Naive thymus-derived CD8-positive, alpha-beta T cell (primary cell): ENCODE data around the gene SYPL2. TPM values are rescaled to one million over a fixed set of nuclear protein-coding genes. Genes with fewer than 3 reads are reported as not detected.

ENCODE experiments used
- ATAC-seq, 2 donors: fragments of 150-1000 bp; cut with Tn5 transposase in 1 of 2; sonication (Bioruptor Pico), chemical (Tn5 transposase) in 1 of 2; 1 replicate in 1 of 2; 2 replicates in 1 of 2; pipeline ENCODE4 v1.10.0; 2021; ENCODE audit warnings: mild to moderate bottlenecking in 2 of 2, moderate library complexity in 2 of 2
- POLR2A ChIA-PET: fragments of 350-600 bp; sonication (Branson Sonifier 250); formaldehyde crosslinking; loops from one replicate; lab custom pipeline; 2021; ENCODE audit warnings: antibody characterized with exemption; lab: Charles Lee
- DNase-seq, 10 donors: peaks; one replicate each; pipeline versions ENCODE4 v3.0.0 to v3.0.0-alpha.2; 2020 to 2022
- H3K27ac Mint-ChIP-seq, 10 donors: one replicate each; pipeline ENCODE4 v1.8.0; 2020 to 2022; ENCODE audit warnings: mild to moderate bottlenecking in 10 of 10, mixed read lengths in 10 of 10, moderate library complexity in 4 of 10, inconsistent platforms in 1 of 10
- H3K27me3 Mint-ChIP-seq, 5 donors: one replicate each; pipeline ENCODE4 v1.8.0; 2021 to 2022; ENCODE audit warnings: mixed read lengths in 5 of 5
- H3K36me3 Mint-ChIP-seq, 3 donors: one replicate each; pipeline ENCODE4 v1.8.0; 2020 to 2022; ENCODE audit warnings: mixed read lengths in 3 of 3, mild to moderate bottlenecking in 2 of 3, inconsistent platforms in 1 of 3
- H3K4me1 Mint-ChIP-seq, 4 donors: one replicate each; pipeline ENCODE4 v1.8.0; 2021 to 2022; ENCODE audit warnings: mixed read lengths in 4 of 4
- H3K4me3 Mint-ChIP-seq, 10 donors: one replicate each; pipeline ENCODE4 v1.8.0; 2020 to 2022; ENCODE audit warnings: mild to moderate bottlenecking in 10 of 10, mixed read lengths in 10 of 10, moderate library complexity in 6 of 10, inconsistent platforms in 1 of 10
- H3K9me3 Mint-ChIP-seq, 9 donors: one replicate each; pipeline ENCODE4 v1.8.0; 2020 to 2022; ENCODE audit warnings: mixed read lengths in 9 of 9, mild to moderate bottlenecking in 3 of 9, inconsistent platforms in 1 of 9, moderate library complexity in 1 of 9
- polyA plus RNA-seq, 3 donors: library from polyadenylated mRNA; unstranded; fragments of 300-500 nt; fragmentation: Illumina TruSeq; gene quantifications; one replicate each; pipeline ENCODE4 v1.2.3, GENCODE V29; 2021
- total RNA-seq, 8 experiments: library from RNA in 2 of 8; stranded (reverse) in 2 of 8; gene quantifications; one replicate each; pipeline ENCODE4 v1.2.3 and lab custom pipeline; 2021 to 2026

SYPL2 gene
- total and polyA plus RNA-seq, 5 experiments from 2014 or later, result 0.22 TPM; not detected in 4

- peak overlapping the region; percentile 14 to 97 (median 86) for H3K27ac Mint-ChIP-seq
- DNase-seq (peak in 1 of 10 donors; percentile 52), ATAC-seq (no peak)
- H3K36me3 Mint-ChIP-seq, result peaks cover 0 to 35% (median 3%) of the 10 kb centered on the region in 3 donors
- no peaks in the 10 kb centered on the region for H3K9me3 Mint-ChIP-seq
- peak overlapping the region; percentile 92 to 99 (median 96) for H3K4me3 Mint-ChIP-seq
- POLR2A ChIA-PET, result interaction anchor here (1.6 to 22.6 kb wide), 3 partner anchors 8 to 38 kb away, joined by 5 to 462 read pairs (median 337); partner anchors contain the start of genes AMIGO1 and GPR61
- H3K4me1 Mint-ChIP-seq, result peaks cover 33 to 73% (median 72%) of the 10 kb centered on the region in 4 donors
- no peaks in the 10 kb centered on the region for H3K27me3 Mint-ChIP-seq
These were observed 29.4 kb downstream of the SYPL2 start for GRCh38 chr1:109495738-109496137.

- DNase-seq (no peak), ATAC-seq (no peak)
- peak overlapping the region; percentile 77 to 99 (median 92) for H3K27ac Mint-ChIP-seq
- no peaks in the 10 kb centered on the region for H3K9me3 Mint-ChIP-seq
- H3K4me1 Mint-ChIP-seq, result peaks cover 38 to 90% (median 88%) of the 10 kb centered on the region in 4 donors
- H3K36me3 Mint-ChIP-seq, result peaks cover 0 to 36% (median 4%) of the 10 kb centered on the region in 3 donors
- H3K27me3 Mint-ChIP-seq, result no peaks in the 10 kb centered on the region
- POLR2A ChIA-PET, result interaction anchor here (0.5 to 22.6 kb wide), 6 partner anchors 1 to 398 kb away, joined by 3 to 462 read pairs (median 172); partner anchors contain the start of genes AMIGO1, ATXN7L2, CYB561D1 and GPR61
- peak overlapping the region; percentile 45 to 96 (median 75) for H3K4me3 Mint-ChIP-seq
These were observed 31.3 kb downstream of the SYPL2 start for GRCh38 chr1:109497449-109498160.

GRCh38 chr1:109498161-109498801 is 31.9 kb downstream of the SYPL2 start:
- H3K36me3 Mint-ChIP-seq, result peaks cover 0 to 36% (median 7%) of the 10 kb centered on the region in 3 donors

GRCh38 chr1:109499081-109499480 is 32.7 kb downstream of the SYPL2 start:
- Mint-ChIP-seq H3K4me3 (peak overlapping the region; percentile 45 to 96 (median 84)), H3K4me1 (peaks cover 45 to 94% (median 91%) of the 10 kb centered on the region in 4 donors), H3K9me3 (no peaks in the 10 kb centered on the region), H3K27me3 (no peaks in the 10 kb centered on the region), H3K36me3 (peaks cover 0 to 36% (median 7%) of the 10 kb centered on the region in 3 donors), H3K27ac (peak overlapping the region; percentile 92 to 99 (median 98))
- ATAC-seq (no peak), DNase-seq (no peak)
- POLR2A ChIA-PET, result interaction anchor here (0.6 to 22.6 kb wide), 9 partner anchors 3 to 254 kb away, joined by 3 to 462 read pairs (median 4); partner anchors contain the start of genes AMIGO1, ATXN7L2, CYB561D1 and GNAI3

More at GRCh38 chr1:109498161-109498801, 31.9 kb downstream of the SYPL2 start:
- POLR2A ChIA-PET, result interaction anchor here (0.5 to 22.6 kb wide), 9 partner anchors 2 to 398 kb away, joined by 3 to 462 read pairs (median 4); partner anchors contain the start of genes AMIGO1, ATXN7L2, CYB561D1 and GNAI3
- H3K4me1 Mint-ChIP-seq, result peaks cover 43 to 94% (median 92%) of the 10 kb centered on the region in 4 donors
- no peak for ATAC-seq
- H3K27ac Mint-ChIP-seq, result peak overlapping the region; percentile 77 to 99 (median 92)
- no peaks in the 10 kb centered on the region for H3K9me3 Mint-ChIP-seq
- DNase-seq, result peak in 6 of 10 donors; percentile 26 to 50 (median 45)
- H3K27me3 Mint-ChIP-seq, result no peaks in the 10 kb centered on the region
- H3K4me3 Mint-ChIP-seq, result peak overlapping the region; percentile 57 to 96 (median 75)

- H3K4me1 Mint-ChIP-seq, result peaks cover 45 to 93% (median 91%) of the 10 kb centered on the region in 4 donors
- peak in 9 of 10 donors; percentile 52 to 82 (median 63) for DNase-seq
- no peaks in the 10 kb centered on the region for H3K27me3 Mint-ChIP-seq
- peaks cover 0 to 36% (median 7%) of the 10 kb centered on the region in 3 donors for H3K36me3 Mint-ChIP-seq
- H3K9me3 Mint-ChIP-seq, result no peaks in the 10 kb centered on the region
- POLR2A ChIA-PET, result interaction anchor here (0.9 to 22.6 kb wide), 7 partner anchors 4 to 74 kb away, joined by 3 to 462 read pairs (median 16); partner anchors contain the start of genes AMIGO1, ATXN7L2, CYB561D1 and GPR61
- peak overlapping the region; percentile 45 to 96 (median 85) for H3K4me3 Mint-ChIP-seq
- no peak for ATAC-seq
- peak overlapping the region; percentile 92 to 99 (median 98) for H3K27ac Mint-ChIP-seq
These were observed 33.6 kb downstream of the SYPL2 start for GRCh38 chr1:109499661-109500536.

- H3K4me3 Mint-ChIP-seq, result peak overlapping the region in 9 of 10 donors; percentile 83 to 96 (median 89)
- peaks cover 44 to 93% (median 91%) of the 10 kb centered on the region in 4 donors for H3K4me1 Mint-ChIP-seq
- H3K36me3 Mint-ChIP-seq, result peaks cover 0 to 33% (median 9%) of the 10 kb centered on the region in 3 donors
- H3K9me3 Mint-ChIP-seq, result peaks cover 0 to 7% (median 0%) of the 10 kb centered on the region in 9 donors
- H3K27ac Mint-ChIP-seq, result peak overlapping the region; percentile 92 to 99 (median 98)
- DNase-seq (no peak), ATAC-seq (no peak)
- no peaks in the 10 kb centered on the region for H3K27me3 Mint-ChIP-seq
- POLR2A ChIA-PET, result interaction anchor here (2.7 to 22.6 kb wide), 4 partner anchors 5 to 75 kb away, joined by 9 to 462 read pairs (median 337); partner anchors contain the start of genes AMIGO1, CYB561D1, GPR61 and PSMA5
These were observed 34.6 kb downstream of the SYPL2 start for GRCh38 chr1:109500941-109501381.

GRCh38 chr1:109501644-109502363 is 35.5 kb downstream of the SYPL2 start:
- Mint-ChIP-seq H3K36me3 (peaks cover 0 to 30% (median 17%) of the 10 kb centered on the region in 3 donors), H3K27me3 (no peaks in the 10 kb centered on the region), H3K4me3 (peak overlapping the region; percentile 83 to 96 (median 89)), H3K4me1 (peaks cover 38 to 93% (median 91%) of the 10 kb centered on the region in 4 donors), H3K9me3 (peaks cover 0 to 11% (median 0%) of the 10 kb centered on the region in 9 donors), H3K27ac (peak overlapping the region; percentile 93 to 99 (median 98))
- peak; percentile 4 to 19 for ATAC-seq
- POLR2A ChIA-PET, result interaction anchor here (0.6 to 22.6 kb wide), 10 partner anchors 5 to 837 kb away, joined by 3 to 462 read pairs (median 8); partner anchors contain the start of genes AMIGO1, ATXN7L2, CYB561D1 and GNAI3
- DNase-seq, result peak in 1 of 10 donors; percentile 23

GRCh38 chr1:109502364-109502851 is 36.1 kb downstream of the SYPL2 start:
- ATAC-seq (peak; percentile 82 to 90), DNase-seq (peak; percentile 35 to 89 (median 78))
- peaks cover 40 to 94% (median 92%) of the 10 kb centered on the region in 4 donors for H3K4me1 Mint-ChIP-seq
- peak overlapping the region; percentile 83 to 96 (median 89) for H3K4me3 Mint-ChIP-seq
- H3K27ac Mint-ChIP-seq, result peak overlapping the region; percentile 93 to 99 (median 98)
- H3K27me3 Mint-ChIP-seq, result no peaks in the 10 kb centered on the region
- POLR2A ChIA-PET, result interaction anchor here (0.6 to 22.6 kb wide), 11 partner anchors 6 to 837 kb away, joined by 3 to 462 read pairs (median 7); partner anchors contain the start of genes AMIGO1, ATXN7L2, CYB561D1 and GNAI3
- peaks cover 0 to 17% (median 5%) of the 10 kb centered on the region in 9 donors for H3K9me3 Mint-ChIP-seq
- peaks cover 4 to 30% (median 22%) of the 10 kb centered on the region in 3 donors for H3K36me3 Mint-ChIP-seq

- Mint-ChIP-seq H3K4me1 (peaks cover 44 to 94% (median 93%) of the 10 kb centered on the region in 4 donors), H3K36me3 (peaks cover 11 to 37% (median 32%) of the 10 kb centered on the region in 3 donors), H3K9me3 (peaks cover 0 to 23% (median 5%) of the 10 kb centered on the region in 9 donors), H3K27ac (peak overlapping the region; percentile 91 to 99 (median 98)), H3K27me3 (no peaks in the 10 kb centered on the region), H3K4me3 (peak overlapping the region; percentile 74 to 96 (median 86))
- ATAC-seq, result no peak
- POLR2A ChIA-PET, result interaction anchor here (1.3 to 22.6 kb wide), 5 partner anchors 5 to 45 kb away, joined by 3 to 462 read pairs (median 337); partner anchors contain the start of genes AMIGO1, ATXN7L2, CYB561D1 and GNAI3
- no peak for DNase-seq
These were observed 37.6 kb downstream of the SYPL2 start for GRCh38 chr1:109503935-109504334.

GRCh38 chr1:109504974-109505373 is 38.6 kb downstream of the SYPL2 start:
- POLR2A ChIA-PET, result interaction anchor here (1.3 to 22.6 kb wide), 5 partner anchors 3 to 44 kb away, joined by 3 to 462 read pairs (median 337); partner anchors contain the start of genes AMIGO1, ATXN7L2, CYB561D1 and GNAI3
- DNase-seq (no peak), ATAC-seq (no peak)
- peak overlapping the region; percentile 93 to 99 (median 98) for H3K27ac Mint-ChIP-seq
- H3K36me3 Mint-ChIP-seq, result peaks cover 11 to 35% (median 34%) of the 10 kb centered on the region in 3 donors
- H3K4me3 Mint-ChIP-seq, result peak overlapping the region; percentile 74 to 96 (median 88)
- H3K27me3 Mint-ChIP-seq, result no peaks in the 10 kb centered on the region
- peaks cover 42 to 89% (median 87%) of the 10 kb centered on the region in 4 donors for H3K4me1 Mint-ChIP-seq
- peaks cover 0 to 23% (median 5%) of the 10 kb centered on the region in 9 donors for H3K9me3 Mint-ChIP-seq
